ENCODE results near the gene CLMN.
A peak's percentile ranks its signal among the peaks of the same experiment; 100 is the strongest.

Gene CLMN

DNA sequence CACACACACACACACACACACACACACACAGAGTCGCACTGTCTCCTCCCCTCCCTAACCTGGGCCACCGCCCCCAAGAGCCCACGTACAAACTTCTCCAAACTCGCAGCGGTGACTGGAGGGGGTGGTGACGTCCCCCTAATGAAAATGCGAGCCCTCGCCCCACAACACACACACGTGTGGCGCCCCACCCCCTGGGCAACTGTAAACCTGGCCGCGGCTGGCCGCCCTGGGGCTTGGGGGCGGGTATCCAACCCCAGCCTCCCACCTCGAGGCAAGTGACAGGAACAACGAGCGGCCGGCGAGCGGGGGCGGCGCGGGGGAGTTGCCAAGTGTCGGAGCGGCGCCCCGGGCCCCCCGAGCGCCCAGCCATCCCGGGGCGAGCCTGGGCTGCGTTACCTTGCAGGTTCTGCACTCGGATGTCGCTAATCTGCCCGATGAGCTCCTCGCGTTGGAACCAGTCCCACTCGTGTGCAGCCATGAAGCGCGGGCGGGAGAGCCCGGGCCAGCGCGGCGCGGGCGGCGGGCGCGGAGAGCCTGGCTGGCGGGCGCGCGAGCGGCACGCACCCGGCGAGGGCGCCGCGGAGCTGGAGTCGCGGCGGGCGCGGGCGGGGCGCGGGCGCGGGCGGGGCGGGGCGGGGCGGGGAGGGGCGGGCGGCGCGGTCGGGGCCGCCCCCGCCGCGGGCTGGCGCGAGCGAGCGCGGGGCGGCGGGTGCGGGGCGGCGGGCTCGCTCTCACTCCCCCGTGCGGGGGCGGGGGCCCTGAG is at the start of gene CLMN:
TSS of gene CLMN (minus strand) at position 597 of the 766 bp plus-strand sequence. CDS start at position 481, 116 bp downstream.
- H3K27ac ChIP-seq, result peak within 1 kb of the TSS in 18 of 21 experiments; percentile 4 to 82 (median 55)
- H3K4me3 ChIP-seq, result peak within 1 kb of the TSS; percentile 45 to 66 (median 57)

- no peak overlapping the region for H3K27ac ChIP-seq
- no peak overlapping the region for H3K4me3 ChIP-seq
These were observed 45.7 kb upstream of the CLMN start for GRCh38 chr14:95365401-95365800.

- no peak overlapping the region for H3K27ac ChIP-seq
- H3K4me3 ChIP-seq, result no peak overlapping the region
These were observed 44.9 kb upstream of the CLMN start for GRCh38 chr14:95364481-95365209.

- Histone ChIP-seq H3K4me3 (no peak overlapping the region), H3K27ac (no peak overlapping the region)
These were observed 43.8 kb upstream of the CLMN start for GRCh38 chr14:95363468-95363954.

DNA sequence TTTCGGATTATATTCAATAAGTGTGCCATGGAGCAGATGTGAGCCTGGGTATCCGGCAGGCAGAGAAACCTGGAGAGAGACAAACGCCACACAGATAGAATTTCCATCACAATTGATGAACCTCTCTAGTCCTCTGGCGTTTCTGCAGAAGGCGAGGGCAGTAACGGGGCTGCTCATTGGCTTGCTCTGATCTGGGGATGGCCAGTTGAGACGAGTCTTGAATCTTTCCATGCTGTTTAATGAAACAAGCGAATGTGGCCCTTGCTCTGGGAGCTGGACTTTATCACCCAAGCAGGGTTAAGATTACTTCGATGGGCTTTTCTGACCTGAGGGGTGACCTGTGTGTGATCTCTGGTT is 42.4 kb upstream of the CLMN start:
- Histone ChIP-seq H3K27ac (no peak overlapping the region), H3K4me3 (no peak overlapping the region)

DNA sequence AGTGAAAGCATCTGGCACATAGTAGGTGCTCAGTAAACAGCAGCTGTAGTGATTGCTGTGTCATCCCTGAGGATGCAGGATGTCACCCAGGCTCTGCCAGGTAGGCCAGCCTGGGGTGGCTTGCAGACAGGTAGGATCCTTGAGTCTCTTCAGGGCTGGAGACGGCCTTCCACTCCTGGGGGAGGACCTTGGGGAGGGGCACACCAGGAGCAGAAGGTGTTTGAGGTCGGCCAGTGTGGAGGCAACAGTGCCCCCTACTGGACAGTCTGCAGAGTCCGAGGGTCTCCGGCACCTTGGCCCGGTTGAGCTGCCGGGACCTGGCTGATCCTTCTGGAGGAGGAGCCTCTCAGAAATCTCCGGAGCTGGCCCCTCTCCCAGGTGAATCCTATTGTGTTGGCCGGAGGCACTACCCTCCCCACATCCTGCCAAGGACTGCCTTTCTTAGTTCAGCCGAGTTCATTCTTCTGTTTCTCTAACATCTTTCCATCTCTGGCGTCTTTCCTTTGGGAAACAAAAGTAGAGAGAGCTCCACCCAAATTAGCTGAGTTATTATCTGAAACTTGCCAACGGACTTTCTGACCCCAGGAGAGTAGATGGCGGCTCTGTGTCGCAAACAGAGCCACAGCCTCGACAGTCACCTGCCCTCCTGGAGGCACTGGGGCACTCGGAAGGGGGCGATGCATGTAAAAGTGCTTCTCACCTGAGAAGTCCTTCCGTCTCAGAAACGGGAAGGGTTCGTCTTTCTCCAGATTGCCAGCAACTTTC is 41.8 kb upstream of the CLMN start:
- H3K4me3 ChIP-seq, result no peak overlapping the region

DNA sequence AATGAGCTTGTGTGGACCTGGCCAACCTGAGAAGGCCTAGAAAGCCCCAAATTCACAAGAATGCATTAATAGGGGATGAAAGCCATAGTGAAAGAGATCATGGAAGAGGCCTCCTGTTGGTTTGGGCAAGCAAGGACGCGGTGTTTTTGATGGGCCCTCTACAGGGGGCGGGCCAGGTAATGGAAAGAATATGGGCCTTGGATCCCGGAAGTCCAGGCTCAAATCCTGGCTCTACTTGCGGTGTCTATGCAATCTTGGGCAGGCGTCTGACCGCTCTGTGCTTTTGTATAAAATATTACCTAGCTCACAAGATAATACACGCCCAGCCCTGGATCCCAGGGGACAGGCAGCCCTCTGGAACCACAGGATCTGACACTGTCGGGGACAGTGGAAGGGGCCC is 41.1 kb upstream of the CLMN start:
- no peak overlapping the region for H3K4me3 ChIP-seq
- H3K27ac ChIP-seq, result no peak overlapping the region

More for the DNA sequence above, 41.8 kb upstream of the CLMN start:
- H3K27ac ChIP-seq, result no peak overlapping the region

DNA sequence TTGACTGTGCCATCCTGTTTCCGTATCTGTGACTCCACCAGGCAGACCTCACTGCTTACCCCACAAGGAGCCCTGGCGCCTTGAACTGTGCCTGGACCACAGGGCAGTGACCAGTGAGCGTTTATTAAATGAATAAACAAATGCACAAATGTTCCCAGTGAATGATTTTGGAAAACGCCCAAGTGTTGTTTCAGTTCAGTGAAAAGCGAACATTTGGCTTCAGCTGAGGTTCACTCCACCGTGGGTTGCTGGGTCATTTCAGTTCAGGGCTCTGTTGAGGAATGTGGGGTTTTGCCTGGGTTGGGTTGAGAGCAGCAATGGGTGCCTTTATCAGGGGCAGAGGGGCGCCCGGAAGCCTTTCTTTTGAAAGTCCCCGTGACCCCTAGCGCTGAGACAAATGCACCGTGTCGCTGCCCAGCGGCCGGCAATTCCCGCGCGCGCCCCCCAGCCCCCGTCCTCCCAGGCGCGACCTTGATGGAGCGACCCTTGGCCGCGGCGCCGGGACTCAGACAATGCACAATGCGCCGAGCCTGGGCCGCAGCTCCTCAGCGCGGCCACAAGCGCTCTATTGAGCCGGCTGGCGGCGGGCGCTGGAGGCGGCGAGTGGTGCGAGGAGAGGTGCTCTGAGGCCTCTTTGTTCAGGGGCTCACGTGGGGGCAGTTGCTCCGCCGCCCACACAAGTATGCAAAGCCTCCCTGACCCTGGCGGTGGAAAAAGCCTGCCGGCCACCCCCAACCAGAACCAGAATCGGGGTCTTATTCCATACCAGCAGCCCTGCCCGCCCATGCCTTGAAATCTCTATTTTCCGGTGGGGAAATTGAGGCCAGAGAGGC is 40.5 kb upstream of the CLMN start:
- no peak overlapping the region for H3K4me3 ChIP-seq
- no peak overlapping the region for H3K27ac ChIP-seq

DNA sequence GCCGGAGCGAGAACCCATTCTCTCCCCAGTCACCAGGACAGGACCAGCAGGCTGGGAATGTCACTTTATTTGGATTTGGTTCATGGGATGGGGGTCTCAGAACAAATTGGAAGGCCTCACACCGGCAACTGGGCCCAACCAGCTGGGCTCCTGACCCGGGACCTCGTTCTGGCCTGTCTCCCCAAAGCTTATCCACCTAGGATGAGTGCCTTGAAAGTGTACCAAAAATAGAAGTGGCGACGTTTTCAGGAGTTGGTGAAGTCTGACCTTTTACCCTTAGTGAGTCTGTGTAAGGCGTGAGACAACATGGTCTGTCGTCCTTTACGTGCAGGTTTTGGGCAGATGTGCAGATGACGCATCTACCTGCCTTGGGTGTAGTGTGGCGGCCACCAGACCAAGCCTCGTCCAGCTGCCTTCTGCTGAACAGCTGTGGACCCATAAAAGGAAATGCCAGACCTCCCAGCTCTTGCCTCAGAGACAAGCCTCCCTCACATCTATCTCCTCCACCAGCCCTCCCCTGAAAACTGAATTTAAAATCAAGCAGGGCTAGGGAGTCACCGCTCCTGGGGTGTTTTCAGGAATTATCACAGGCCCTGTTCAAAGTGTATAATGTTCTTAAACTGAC is 36.6 kb upstream of the CLMN start:
- Histone ChIP-seq H3K27ac (no peak overlapping the region), H3K4me3 (no peak overlapping the region)

GRCh38 chr14:95355422-95355821 is 35.7 kb upstream of the CLMN start:
- H3K27ac ChIP-seq, result no peak overlapping the region

GRCh38 chr14:95354834-95355233 is 35.1 kb upstream of the CLMN start:
- H3K27ac ChIP-seq, result no peak overlapping the region

More at GRCh38 chr14:95355422-95355821, 35.7 kb upstream of the CLMN start:
- H3K4me3 ChIP-seq, result no peak overlapping the region

GRCh38 chr14:95353664-95354063 is 34.0 kb upstream of the CLMN start:
- H3K4me3 ChIP-seq, result no peak overlapping the region
- H3K27ac ChIP-seq, result no peak overlapping the region

More at GRCh38 chr14:95354834-95355233, 35.1 kb upstream of the CLMN start:
- H3K4me3 ChIP-seq, result no peak overlapping the region

DNA sequence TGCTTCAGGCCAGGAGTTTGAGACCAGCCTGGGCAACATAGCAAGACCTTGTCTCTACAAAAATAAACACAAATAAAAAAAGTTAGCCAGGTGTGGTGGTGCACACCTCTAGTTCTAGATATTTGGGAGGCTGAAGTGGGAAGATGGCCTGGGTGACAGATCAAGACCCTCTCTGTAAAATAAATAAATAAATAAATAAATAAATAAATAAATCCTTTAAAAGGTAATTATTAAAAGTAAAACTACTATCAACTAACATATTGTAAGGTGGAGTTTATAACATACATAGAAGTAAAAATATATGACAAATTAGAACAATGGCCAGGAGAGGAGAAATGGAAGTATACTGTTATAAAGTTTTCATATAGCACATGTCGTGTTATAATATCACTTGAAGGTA is 33.3 kb upstream of the CLMN start:
- Histone ChIP-seq H3K27ac (no peak overlapping the region), H3K4me3 (no peak overlapping the region)

GRCh38 chr14:95352481-95352880 is 32.8 kb upstream of the CLMN start:
- Histone ChIP-seq H3K27ac (no peak overlapping the region), H3K4me3 (no peak overlapping the region)

DNA sequence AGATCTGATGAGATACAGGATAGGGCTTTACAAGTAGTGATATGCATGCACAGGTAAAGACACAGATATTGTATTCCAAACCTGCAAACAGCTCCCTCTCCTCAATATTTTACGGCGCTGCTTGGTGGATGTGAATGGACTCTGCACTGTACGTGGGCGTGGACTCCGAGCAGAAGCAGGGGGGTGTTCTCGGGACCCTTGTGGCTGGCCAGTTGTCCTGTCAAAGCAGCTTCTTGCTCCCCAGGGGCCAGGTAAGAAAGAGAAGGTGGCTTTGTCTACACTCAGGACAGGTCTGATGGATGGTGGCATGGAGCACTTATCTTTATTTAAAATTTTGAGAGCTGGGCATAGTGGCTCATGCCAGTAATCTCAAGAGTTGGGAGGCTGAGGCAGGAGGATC is 29.5 kb upstream of the CLMN start:
- Histone ChIP-seq H3K27ac (no peak overlapping the region), H3K4me3 (no peak overlapping the region)

DNA sequence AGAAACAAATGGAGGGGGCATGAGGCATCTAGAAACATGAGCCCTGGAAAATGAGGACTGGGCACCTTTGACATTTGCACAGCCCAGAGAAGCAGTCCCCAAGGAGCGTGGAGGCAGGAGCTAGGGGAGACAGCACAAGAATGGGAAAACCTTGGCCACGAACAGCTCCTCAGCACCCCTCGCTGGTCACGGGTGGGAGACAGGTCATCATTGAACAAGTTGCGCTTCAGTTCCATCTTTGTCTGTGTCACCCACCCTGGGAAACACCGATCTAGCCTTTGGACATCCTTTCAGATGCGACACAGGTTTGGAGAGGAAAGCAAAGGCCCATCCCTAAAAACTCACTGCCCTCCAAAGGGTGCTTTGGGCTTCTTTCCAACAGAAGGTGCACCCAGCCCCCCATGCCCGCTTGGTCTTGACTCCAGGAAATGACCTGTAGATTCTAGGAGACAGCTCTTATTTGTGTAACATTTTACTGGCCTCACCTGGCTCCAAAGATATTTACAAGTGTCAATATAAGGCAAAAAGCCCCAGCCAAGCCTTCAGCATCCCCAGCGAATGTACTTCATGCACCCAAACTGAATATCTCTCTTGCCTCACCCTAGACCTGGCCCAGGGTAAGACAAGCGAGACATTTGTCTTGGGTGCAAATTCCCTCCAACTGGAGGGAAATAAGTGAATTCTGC is 28.8 kb upstream of the CLMN start:
- no peak overlapping the region for H3K4me3 ChIP-seq
- no peak overlapping the region for H3K27ac ChIP-seq

GRCh38 chr14:95346820-95347219 is 27.1 kb upstream of the CLMN start:
- H3K27ac ChIP-seq, result no peak overlapping the region
- no peak overlapping the region for H3K4me3 ChIP-seq

GRCh38 chr14:95346266-95346665 is 26.6 kb upstream of the CLMN start:
- H3K4me3 ChIP-seq, result no peak overlapping the region
- no peak overlapping the region for H3K27ac ChIP-seq
